GM12801 (cell line): Measurements from ENCODE around the gene NUDC.

ENCODE experiments used
- TF ChIP-seq, protein P1 (sequence below): IDR thresholded peaks from one replicate; pipeline ENCODE4 v1.5.1; 2011; ENCODE audit warnings: control low read depth; ENCODE audit not compliant: insufficient read length; ENCODE audit errors: extremely low read depth

NUDC gene

DNA sequence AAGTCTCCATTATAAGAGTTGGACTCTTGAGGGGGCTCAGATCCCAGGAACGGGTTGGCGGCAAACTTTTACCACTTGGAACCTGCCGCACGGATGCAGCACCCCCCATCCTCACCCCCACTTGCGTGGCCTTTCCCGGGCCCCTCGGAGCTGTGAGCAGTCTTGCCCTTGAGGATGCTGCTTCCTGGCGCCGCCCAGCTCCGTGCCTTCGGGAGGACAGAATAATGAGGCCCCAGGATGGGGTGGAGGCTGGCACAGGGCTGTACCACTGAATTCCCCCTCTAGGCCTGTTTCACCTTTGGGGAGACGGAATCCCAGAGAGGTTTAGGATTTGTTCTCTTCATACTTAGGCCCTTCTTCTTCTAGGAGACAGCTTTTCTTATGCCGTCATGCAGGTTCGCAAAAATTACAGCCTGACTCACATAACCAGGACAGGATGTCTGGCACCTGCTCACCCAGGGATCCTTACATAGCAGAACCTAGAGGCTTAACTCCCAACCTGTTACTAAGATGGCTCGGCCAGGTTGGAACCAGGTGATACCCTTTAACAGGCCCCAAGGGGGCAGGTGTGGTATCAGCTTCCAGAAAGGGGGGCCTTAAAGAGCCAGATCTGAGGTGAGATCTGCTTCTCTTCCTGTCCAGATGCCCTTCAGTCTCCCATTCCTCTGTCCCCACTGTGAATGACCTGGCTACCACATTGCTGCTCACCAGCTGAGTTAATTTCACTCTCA is 73.4 kb downstream of the NUDC start:
- TF ChIP-seq, protein P1, sequence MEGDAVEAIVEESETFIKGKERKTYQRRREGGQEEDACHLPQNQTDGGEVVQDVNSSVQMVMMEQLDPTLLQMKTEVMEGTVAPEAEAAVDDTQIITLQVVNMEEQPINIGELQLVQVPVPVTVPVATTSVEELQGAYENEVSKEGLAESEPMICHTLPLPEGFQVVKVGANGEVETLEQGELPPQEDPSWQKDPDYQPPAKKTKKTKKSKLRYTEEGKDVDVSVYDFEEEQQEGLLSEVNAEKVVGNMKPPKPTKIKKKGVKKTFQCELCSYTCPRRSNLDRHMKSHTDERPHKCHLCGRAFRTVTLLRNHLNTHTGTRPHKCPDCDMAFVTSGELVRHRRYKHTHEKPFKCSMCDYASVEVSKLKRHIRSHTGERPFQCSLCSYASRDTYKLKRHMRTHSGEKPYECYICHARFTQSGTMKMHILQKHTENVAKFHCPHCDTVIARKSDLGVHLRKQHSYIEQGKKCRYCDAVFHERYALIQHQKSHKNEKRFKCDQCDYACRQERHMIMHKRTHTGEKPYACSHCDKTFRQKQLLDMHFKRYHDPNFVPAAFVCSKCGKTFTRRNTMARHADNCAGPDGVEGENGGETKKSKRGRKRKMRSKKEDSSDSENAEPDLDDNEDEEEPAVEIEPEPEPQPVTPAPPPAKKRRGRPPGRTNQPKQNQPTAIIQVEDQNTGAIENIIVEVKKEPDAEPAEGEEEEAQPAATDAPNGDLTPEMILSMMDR, result no peak

DNA sequence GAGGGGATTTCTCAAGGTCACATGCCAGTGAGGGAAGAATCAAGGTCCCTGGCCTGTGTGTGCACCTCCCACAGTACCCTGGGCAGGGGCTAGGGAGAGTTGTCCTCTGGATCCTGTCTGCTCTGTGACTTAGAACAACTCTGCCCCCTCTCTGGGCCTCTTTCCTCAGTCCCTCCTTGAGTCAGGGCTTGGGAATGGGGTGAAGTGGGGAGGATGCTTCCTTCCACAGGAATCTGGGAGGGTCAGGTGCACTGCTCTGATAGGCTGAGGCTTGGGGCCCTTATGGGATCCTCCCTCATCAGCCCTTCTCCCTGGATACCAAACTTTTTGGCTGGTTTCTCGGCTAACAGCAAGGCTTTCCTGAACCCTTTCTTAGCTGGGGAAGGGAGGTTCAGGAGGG is 74.5 kb downstream of the NUDC start:
- TF ChIP-seq, protein P1, result no peak
